ENCODE results near the gene OR4B1. TPM values are rescaled to one million over a fixed set of nuclear protein-coding genes. Genes with fewer than 3 reads are reported as not detected.
"Not testable (repeated sequence)": the region's sequence is repeated elsewhere in the genome, so short reads cannot be mapped to it uniquely, and the experiment has no call there.

OR4B1 gene
- total RNA-seq, 1 donor from 2014 or later: not detected

DNA sequence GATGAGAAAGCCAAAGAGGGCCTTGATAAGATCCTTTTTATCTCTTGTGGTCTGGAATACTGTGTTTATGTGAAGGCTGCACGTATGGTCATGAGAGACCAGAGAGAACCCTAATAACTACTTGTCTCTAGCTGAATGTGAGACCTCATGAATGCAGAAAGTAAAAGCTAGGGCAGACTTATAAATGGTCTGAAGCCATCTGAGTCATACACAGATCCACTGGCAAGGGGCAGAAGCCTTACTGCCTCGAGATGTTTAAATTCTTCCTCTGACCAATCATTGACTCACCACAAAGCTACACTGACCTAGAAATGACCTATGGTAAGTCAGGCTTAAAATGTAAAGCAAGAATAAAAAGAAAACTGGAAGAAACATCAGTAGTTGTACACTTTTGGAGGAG, 22.7 kb upstream of the OR4B1 start:
- Mint-ChIP-seq H3K4me3 (no peak overlapping the region), H3K9me3 (peaks cover 32% of the 10 kb centered on the region), H3K4me1 (peaks cover 26% of the 10 kb centered on the region), H3K27ac (no peak overlapping the region), H3K27me3 (peaks cover 6% of the 10 kb centered on the region), H3K36me3 (ENCODE audit: low read depth) (peaks cover 19% of the 10 kb centered on the region)
- intact Hi-C loops (cut with micrococcal nuclease): no loop called here
- no peak for DNase-seq

DNA sequence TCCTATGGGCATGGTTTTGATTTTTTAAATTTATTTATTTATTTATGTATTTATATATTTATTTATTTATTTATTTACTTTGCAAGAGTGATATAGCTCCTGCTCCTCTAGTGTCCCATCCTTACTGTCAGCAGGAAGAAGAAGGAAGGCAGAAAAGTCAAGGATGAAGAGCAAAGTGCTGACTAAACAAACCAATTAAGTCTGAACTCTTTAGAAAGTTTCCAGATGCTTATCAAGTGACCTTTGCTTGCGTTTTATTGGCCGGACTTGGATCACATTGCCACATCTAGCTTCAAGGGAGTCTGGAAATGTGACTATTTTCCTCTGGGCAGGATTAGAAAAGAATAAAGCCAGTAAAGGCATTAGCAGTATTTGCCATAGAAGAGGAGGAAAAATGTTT, 8.7 kb upstream of the OR4B1 start:
- Mint-ChIP-seq H3K4me1 (no peaks in the 10 kb centered on the region), H3K27ac (no peak overlapping the region), H3K4me3 (no peak overlapping the region), H3K27me3 (peaks cover 27% of the 10 kb centered on the region), H3K9me3 (peaks cover 7% of the 10 kb centered on the region), H3K36me3 (ENCODE audit: low read depth) (no peaks in the 10 kb centered on the region)
- intact Hi-C loops (cut with micrococcal nuclease): no loop called here
- no peak for DNase-seq

- no peak for DNase-seq
- H3K4me1 Mint-ChIP-seq: peaks cover under 1% of the 10 kb centered on the region
- H3K27ac Mint-ChIP-seq: no peak overlapping the region
- intact Hi-C loops (cut with micrococcal nuclease): no loop called here
- H3K9me3 Mint-ChIP-seq: no peaks in the 10 kb centered on the region
- peaks cover 15% of the 10 kb centered on the region for H3K27me3 Mint-ChIP-seq
- H3K36me3 Mint-ChIP-seq (ENCODE audit: low read depth): no peaks in the 10 kb centered on the region
- H3K4me3 Mint-ChIP-seq: no peak overlapping the region
These were observed 6.6 kb upstream of the OR4B1 start for GRCh38 chr11:48210052-48210451.

DNA sequence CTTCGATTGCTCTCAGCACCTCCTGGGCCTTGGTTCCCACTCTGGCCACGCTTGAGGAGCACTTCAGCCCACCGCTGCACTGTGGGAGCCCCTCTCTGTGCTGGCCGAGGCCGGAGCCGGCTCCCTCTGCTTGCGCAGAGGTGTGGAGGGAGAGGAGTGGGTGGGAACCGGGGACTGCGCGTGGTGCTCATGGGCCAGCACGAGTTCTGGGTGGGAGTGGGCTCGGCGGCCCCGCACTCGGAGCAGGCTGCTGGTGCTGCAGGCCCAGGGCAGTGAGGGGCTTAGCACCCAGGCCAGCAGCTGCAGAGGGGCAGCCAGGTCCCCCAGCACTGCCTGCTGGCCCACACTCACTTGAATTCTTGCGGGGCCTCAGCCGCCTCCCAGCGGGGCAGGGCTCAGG, 12.2 kb downstream of the OR4B1 start:
- no peak overlapping the region for H3K4me3 Mint-ChIP-seq
- intact Hi-C loops (cut with micrococcal nuclease): no loop called here
- no peaks in the 10 kb centered on the region for H3K36me3 Mint-ChIP-seq (ENCODE audit: low read depth)

GRCh38 chr11:48230057-48230456, 13.4 kb downstream of the OR4B1 start:
- H3K4me1 Mint-ChIP-seq; H3K27me3 Mint-ChIP-seq; H3K27ac Mint-ChIP-seq; intact Hi-C loops (cut with micrococcal nuclease); H3K36me3 Mint-ChIP-seq (ENCODE audit: low read depth); DNase-seq; H3K4me3 Mint-ChIP-seq: not testable (repeated sequence)
- H3K9me3 Mint-ChIP-seq: peaks cover 20% of the 10 kb centered on the region

More for the DNA sequence above, 12.2 kb downstream of the OR4B1 start:
- H3K27me3 Mint-ChIP-seq: no peaks in the 10 kb centered on the region
- H3K27ac Mint-ChIP-seq: no peak overlapping the region
- peaks cover 20% of the 10 kb centered on the region for H3K9me3 Mint-ChIP-seq
- no peak for DNase-seq
- H3K4me1 Mint-ChIP-seq: no peaks in the 10 kb centered on the region

GRCh38 chr11:48237727-48238126, 21.1 kb downstream of the OR4B1 start:
- Mint-ChIP-seq H3K27ac (no peak overlapping the region), H3K4me1 (no peaks in the 10 kb centered on the region), H3K9me3 (peaks cover 3% of the 10 kb centered on the region), H3K27me3 (peaks cover 4% of the 10 kb centered on the region), H3K36me3 (ENCODE audit: low read depth) (no peaks in the 10 kb centered on the region), H3K4me3 (no peak overlapping the region)
- intact Hi-C loops (cut with micrococcal nuclease): no loop called here
- DNase-seq: no peak

DNA sequence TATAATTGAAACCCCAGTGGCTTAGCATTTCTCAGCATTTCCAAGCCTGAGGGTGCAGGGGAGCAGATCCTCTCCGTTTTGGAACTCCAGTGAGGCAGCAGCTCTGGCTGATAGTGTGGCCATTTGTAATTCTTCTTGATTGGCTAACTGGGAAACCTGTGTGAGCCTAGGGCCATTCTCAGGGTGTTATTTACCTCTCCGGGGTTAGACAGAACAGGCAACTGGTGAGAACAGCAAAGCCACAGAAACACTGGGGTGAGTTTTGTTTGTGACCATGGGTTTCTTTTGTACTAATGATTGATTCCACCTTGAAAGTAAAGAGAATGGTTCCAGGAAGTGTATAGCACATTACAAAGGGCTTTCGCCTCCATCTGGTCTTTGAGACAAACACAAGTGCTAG, 25.9 kb downstream of the OR4B1 start:
- H3K36me3 Mint-ChIP-seq (ENCODE audit: low read depth): no peaks in the 10 kb centered on the region
- H3K9me3 Mint-ChIP-seq: no peaks in the 10 kb centered on the region
- no peak for DNase-seq
- H3K27me3 Mint-ChIP-seq: peaks cover 8% of the 10 kb centered on the region
- intact Hi-C loops (cut with micrococcal nuclease): no loop called here
- H3K27ac Mint-ChIP-seq: no peak overlapping the region
- no peaks in the 10 kb centered on the region for H3K4me1 Mint-ChIP-seq
- no peak overlapping the region for H3K4me3 Mint-ChIP-seq

- DNase-seq: no peak
- H3K4me3 Mint-ChIP-seq: no peak within 1 kb of the TSS
- no peaks in the 10 kb centered on the region for H3K36me3 Mint-ChIP-seq (ENCODE audit: low read depth)
- H3K27me3 Mint-ChIP-seq: peaks cover 6% of the 10 kb centered on the region
- intact Hi-C loops (cut with micrococcal nuclease): no loop called here
- H3K27ac Mint-ChIP-seq: no peak within 1 kb of the TSS
- peaks cover 4% of the 10 kb centered on the region for H3K9me3 Mint-ChIP-seq
- no peaks in the 10 kb centered on the region for H3K4me1 Mint-ChIP-seq
These were observed 28.2 kb downstream of the OR4B1 start, which contains the start of gene OR4X2 for GRCh38 chr11:48244804-48245203. Gene OR4X2 (plus strand): TSS chr11:48245104. CDS start chr11:48245104, 0 bp downstream.

- Mint-ChIP-seq H3K36me3 (ENCODE audit: low read depth) (no peaks in the 10 kb centered on the region), H3K4me3 (no peak overlapping the region), H3K9me3 (peaks cover 4% of the 10 kb centered on the region), H3K4me1 (no peaks in the 10 kb centered on the region), H3K27me3 (peaks cover 15% of the 10 kb centered on the region), H3K27ac (no peak overlapping the region)
- intact Hi-C loops (cut with micrococcal nuclease): no loop called here
- DNase-seq: no peak
These were observed 32.3 kb downstream of the OR4B1 start for GRCh38 chr11:48248902-48249301.

DNA sequence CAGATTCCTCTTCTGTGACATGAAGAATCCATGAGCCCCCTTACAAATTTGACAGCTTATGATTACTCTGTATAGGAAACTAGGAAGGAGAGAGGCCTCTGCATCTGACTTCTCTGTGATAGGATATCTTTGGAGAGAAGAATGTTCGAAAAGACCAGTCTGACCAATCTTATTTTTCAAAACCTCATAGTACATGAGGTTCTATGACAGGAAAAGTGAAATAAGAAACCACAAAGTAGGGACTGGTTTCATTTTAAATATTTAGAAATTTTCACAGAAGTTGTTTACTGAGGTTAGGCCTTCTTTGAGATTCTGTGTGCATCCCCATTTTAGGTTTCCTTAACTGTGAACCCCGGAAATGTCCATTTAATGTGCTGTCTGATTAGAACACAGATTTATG, 45.0 kb downstream of the OR4B1 start:
- H3K36me3 Mint-ChIP-seq (ENCODE audit: low read depth): no peaks in the 10 kb centered on the region
- peaks cover 2% of the 10 kb centered on the region for H3K4me1 Mint-ChIP-seq
- no peaks in the 10 kb centered on the region for H3K9me3 Mint-ChIP-seq
- H3K4me3 Mint-ChIP-seq: no peak overlapping the region
- peaks cover 3% of the 10 kb centered on the region for H3K27me3 Mint-ChIP-seq
- intact Hi-C loops (cut with micrococcal nuclease): no loop called here
- no peak for DNase-seq
- no peak overlapping the region for H3K27ac Mint-ChIP-seq

DNA sequence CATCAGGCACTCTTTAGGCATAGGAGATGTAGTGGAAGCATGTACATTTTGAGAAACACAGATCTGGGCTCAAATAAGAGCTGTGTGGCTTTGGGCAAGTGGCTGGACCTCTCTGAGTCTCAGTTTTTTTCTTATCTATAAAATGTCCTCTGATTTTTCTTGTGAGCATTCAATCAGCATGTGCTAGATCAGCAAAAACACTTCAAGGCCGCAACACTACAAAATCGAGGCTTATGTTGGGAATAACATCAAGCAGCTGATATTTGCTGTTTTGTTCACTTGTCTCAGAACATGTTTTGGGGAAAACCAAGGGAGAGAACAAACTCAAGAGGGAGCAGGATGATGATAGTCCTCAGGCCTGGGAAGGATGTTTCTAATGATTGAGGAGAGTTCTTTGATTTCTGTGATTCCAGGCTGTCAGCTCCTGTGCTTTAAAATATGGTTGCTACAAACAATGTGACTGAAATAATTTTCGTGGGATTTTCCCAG, 46.9 kb downstream of the OR4B1 start, which contains the start of gene OR4X1:
Gene OR4X1 (plus strand): TSS at position 439 of the 489 bp plus-strand sequence. CDS start 0 bp downstream, at position 439.
- Mint-ChIP-seq H3K9me3 (no peaks in the 10 kb centered on the region), H3K4me1 (peaks cover 2% of the 10 kb centered on the region), H3K27me3 (no peaks in the 10 kb centered on the region), H3K4me3 (no peak within 1 kb of the TSS), H3K27ac (no peak within 1 kb of the TSS), H3K36me3 (ENCODE audit: low read depth) (no peaks in the 10 kb centered on the region)
- intact Hi-C loops (cut with micrococcal nuclease): no loop called here
- no peak for DNase-seq

Other genes starting within 250 kb of the OR4B1 start
- gene PTPRJ, start 236.3 kb upstream of the OR4B1 start, total RNA-seq: 51.3 and 52.2 TPM in 2 replicates
- not detected in 2 replicates for gene OR4X2, start 28.3 kb downstream of the OR4B1 start, total RNA-seq
- not detected in 2 replicates for gene OR4X1, start 47.1 kb downstream of the OR4B1 start, total RNA-seq
- not detected in 2 replicates for gene OR4S1, start 89.4 kb downstream of the OR4B1 start, total RNA-seq
- gene OR4C3, start 108.1 kb downstream of the OR4B1 start, total RNA-seq: not detected in 2 replicates
- gene OR4C5, start 149.7 kb downstream of the OR4B1 start, total RNA-seq: not detected in 2 replicates

Data from activated CD4-positive, alpha-beta T cell treated with anti-CD3 and anti-CD28 coated beads, Interleukin-2, amount 10 ng/mL, durations not matched to agents 24 days and 14 days (primary cell).